K562 (cell line): Measurements from ENCODE around the gene TMEM126B. TPM values are rescaled to one million over a fixed set of nuclear protein-coding genes. Genes with fewer than 3 reads are reported as not detected.

Source experiments
- ATAC-seq: fragments of 200-7000 bp; cut with Tn5 transposase; 3 replicates; pipeline ENCODE4 v1.9.1; 2020; ENCODE audit warnings: moderate library complexity
- BruUV-seq: library from RNA; stranded (reverse); fragments of 400-500 nt; replicated peaks from 2 replicates; lab custom pipeline; 2021; lab: Mats Ljungman, UMichigan
- CTCF ChIA-PET: fragments of 300-600 bp; formaldehyde crosslinking; extraction: SDS; loops from one replicate; lab custom pipeline; 2021; ENCODE audit warnings: low intra/inter-chr PET ratio; lab: Yijun Ruan, JAX
- POLR2A ChIA-PET: fragments of 300-600, 350-650 bp; sonication (Branson Sonifier 250); formaldehyde crosslinking; extraction: SDS; loops from one replicate; lab custom pipeline; 2021; ENCODE audit warnings: antibody characterized with exemption, inconsistent platforms; lab: Yijun Ruan, JAX
- DNase-seq, 4 experiments: peaks; one replicate each; pipeline versions ENCODE4 v3.0.0 to v3.0.0-alpha.2; 2011 to 2018; ENCODE audit warnings: low spot score in 3 of 4, mixed read lengths in 3 of 4; ENCODE audit errors: extremely low read depth in 1 of 4
- FAIRE-seq: peaks from 2 replicates; lab custom pipeline; 2011; peaks lifted over from hg19 to GRCh38; lab: Jason Lieb, UNC
- H2AFZ ChIP-seq: 2 replicates; pipeline ENCODE4 v1.6.0; 2011; ENCODE audit warnings: low read depth, low read length, control low read depth, inconsistent platforms
- H3K27ac ChIP-seq: fragments of 200-600 bp; 3 replicates; pipeline ENCODE4 v1.8.0; 2011; ENCODE audit warnings: low read depth, mild to moderate bottlenecking, control low read depth, inconsistent platforms, low read length, moderate library complexity, mixed read lengths; ENCODE audit errors: extremely low read depth
- H3K27me3 ChIP-seq, 2 experiments: fragments of 300-600 bp in 1 of 2; 2 replicates in 1 of 2; 3 replicates in 1 of 2; pipeline versions ENCODE4 v1.6.0 to v1.8.0; 2011; ENCODE audit warnings: inconsistent platforms in 2 of 2, low read length in 2 of 2, mild to moderate bottlenecking in 1 of 2, mixed read lengths in 1 of 2, moderate library complexity in 1 of 2; ENCODE audit not compliant: control insufficient read depth in 2 of 2, insufficient read depth in 2 of 2
- H3K36me3 ChIP-seq: fragments of 300-600 bp; 3 replicates; pipeline ENCODE4 v1.8.0; 2011; ENCODE audit warnings: mild to moderate bottlenecking, low read length, inconsistent platforms; ENCODE audit not compliant: control insufficient read depth, insufficient read depth
- H3K4me1 ChIP-seq, 2 experiments: fragments of 200-600 bp in 1 of 2; replicated peaks in 1 of 2; 2 replicates in 1 of 2; 3 replicates in 1 of 2; pipeline versions ENCODE4 v1.5.1 to v1.8.0; 2011; ENCODE audit warnings: inconsistent platforms in 2 of 2, low read length in 2 of 2, mild to moderate bottlenecking in 1 of 2, mixed read lengths in 1 of 2, moderate library complexity in 1 of 2; ENCODE audit not compliant: control insufficient read depth in 2 of 2, insufficient read depth in 2 of 2
- H3K4me2 ChIP-seq: 2 replicates; pipeline ENCODE4 v1.6.1; 2011; ENCODE audit warnings: low read length, control low read depth, inconsistent platforms, mixed read lengths; ENCODE audit not compliant: insufficient read depth
- H3K4me3 ChIP-seq: fragments of 200-600 bp; sonication (generic), shearing (Covaris generic); 2 replicates; pipeline ENCODE4 v1.5.1; 2016; ENCODE audit warnings: control low read depth, inconsistent platforms
- H3K79me2 ChIP-seq: fragments of 200-600 bp; 3 replicates; pipeline ENCODE4 v1.8.0; 2011; ENCODE audit warnings: low read length, inconsistent platforms; ENCODE audit not compliant: control insufficient read depth, insufficient read depth
- H3K9ac ChIP-seq, 2 experiments: 2 replicates each; pipeline versions ENCODE4 v1.6.0 to v1.6.1; 2011; ENCODE audit warnings: low read depth in 2 of 2, low read length in 2 of 2, control low read depth in 1 of 2, inconsistent platforms in 1 of 2, mild to moderate bottlenecking in 1 of 2, mixed read lengths in 1 of 2; ENCODE audit not compliant: insufficient read depth in 1 of 2
- H3K9me1 ChIP-seq: one replicate; pipeline ENCODE4 v1.6.0; 2011; ENCODE audit warnings: inconsistent platforms, mild to moderate bottlenecking, low read length, moderate library complexity; ENCODE audit not compliant: control insufficient read depth, insufficient read depth
- H3K9me3 ChIP-seq: replicated peaks from 2 replicates; pipeline ENCODE4 v1.5.1; 2011; ENCODE audit warnings: low read depth, low read length, inconsistent platforms; ENCODE audit not compliant: control insufficient read depth, insufficient read depth
- H4K20me1 ChIP-seq: replicated peaks from 2 replicates; pipeline ENCODE4 v1.6.1; 2011; ENCODE audit warnings: low read length, inconsistent platforms, mixed read lengths; ENCODE audit not compliant: control insufficient read depth, insufficient read depth
- NFYB ChIP-seq: IDR thresholded peaks from 2 replicates; pipeline ENCODE4 v1.6.1; 2011; ENCODE audit warnings: mild to moderate bottlenecking, moderate library complexity; ENCODE audit not compliant: insufficient read length; ENCODE audit errors: extremely low read depth
- SREBF2 ChIP-seq: sonication (generic); formaldehyde crosslinking; IDR thresholded peaks from 2 replicates; pipeline ENCODE4 v1.4.0; 2020; ENCODE audit warnings: mild to moderate bottlenecking, missing genetic modification reagents
- ZNF766 ChIP-seq: fragments of 200-800 bp; sonication (Bioruptor generic); conservative IDR thresholded peaks from 2 replicates; pipeline ENCODE4 v1.6.1; 2016; ENCODE audit warnings: missing genetic modification characterization, missing compliant biosample characterization
- WGBS: fragments of 100-300 bp; shearing (Covaris generic); methylation state at CpG from one replicate; pipeline ENCODE4 v1.1.6; 2016; ENCODE audit warnings: low coverage, mixed read lengths; ENCODE audit not compliant: insufficient coverage; ENCODE audit errors: missing lambda C conversion rate; 5-methylcytosine and 5-hydroxymethylcytosine counted together
- in situ Hi-C: fragments of 300-500 bp; cut with MboI; formaldehyde crosslinking; loops from 4 replicates; pipeline ENCODE4 v1.15.0; 2018; ENCODE audit warnings: inconsistent platforms, mixed read lengths
- intact Hi-C: fragments of 100-400 bp; cut with micrococcal nuclease; formaldehyde crosslinking; loops from 2 replicates; pipeline ENCODE4 v1.14.2; 2022
- polyA plus RNA-seq, 8 experiments: library from polyadenylated mRNA; depleted of rRNA in 4 of 8; stranded (reverse) in 5 of 8; unstranded in 3 of 8; fragments of >200 nt; fragmentation: Nextera tagmentation in 2 of 8; fragmentation: Illumina TruSeq in 1 of 8; extraction: Ambion mirVana in 2 of 8; extraction: Trizol in 1 of 8; gene quantifications; 2 replicates each; pipeline versions ENCODE4 v1.2.1 to v1.2.3, GENCODE V29; 2011 to 2014; ENCODE audit warnings: inconsistent platforms in 1 of 8, missing spikeins in 1 of 8
- total RNA-seq, 7 experiments: library from RNA; depleted of rRNA in 6 of 7; stranded (reverse); fragments of >200 nt in 6 of 7; fragmentation: Illumina TruSeq in 2 of 7; extraction: Trizol in 2 of 7; gene quantifications; 2 replicates each; pipeline versions ENCODE4 v1.2.1 to v1.2.3, GENCODE V29; 2011 to 2021; ENCODE audit warnings: low replicate concordance in 1 of 7
- TF ChIP-seq, protein P1 (sequence below): sonication (generic); formaldehyde crosslinking; IDR thresholded peaks from 2 replicates; pipeline ENCODE4 v1.8.1; 2023; ENCODE audit warnings: mild to moderate bottlenecking, missing genetic modification reagents
- TF ChIP-seq, protein P2 (sequence below): fragments of 250-450 bp; sonication (Bioruptor Pico); IDR thresholded peaks from 2 replicates; pipeline ENCODE4 v1.5.0; 2021
- TF ChIP-seq, protein P3 (sequence below): sonication (generic); formaldehyde crosslinking; IDR thresholded peaks from 2 replicates; pipeline ENCODE4 v1.8.0; 2023; ENCODE audit warnings: mild to moderate bottlenecking, missing genetic modification reagents

Gene TMEM126B
- total and polyA plus RNA-seq, 9 of the 15 experiments (the other 6 are each of a cell fraction or from before 2014, with no cell fraction given), result 85.5 to 226 (median 164) TPM

DNA sequence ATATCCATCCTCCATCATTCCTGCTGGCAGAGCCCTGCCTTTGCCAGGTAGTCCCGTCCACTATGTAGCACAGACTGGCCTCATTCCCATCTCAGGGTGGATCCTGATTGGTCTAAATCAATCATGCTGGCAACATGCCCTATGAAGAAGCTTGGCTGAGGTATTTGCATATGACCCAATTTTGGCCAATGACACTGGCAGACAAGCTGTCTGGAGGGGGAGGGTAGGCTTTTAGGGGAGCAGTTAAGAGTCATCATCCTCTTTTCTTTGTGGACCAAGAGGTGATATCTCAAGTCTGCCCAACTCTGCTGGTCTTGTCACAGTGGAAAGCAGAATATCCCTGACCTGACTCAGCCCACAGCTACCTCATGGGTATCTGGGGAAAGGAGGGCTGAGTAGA, 52.5 kb downstream of the TMEM126B start:
- no peak overlapping the region for H3K27ac ChIP-seq
- no peaks in the 10 kb centered on the region for H4K20me1 ChIP-seq
- in situ Hi-C loops (no loop called here), intact Hi-C loops (no loop called here)
- H3K4me2 ChIP-seq, result no peak overlapping the region
- peaks cover 0 to 22% of the 10 kb centered on the region in 2 experiments; a peak in 4 of 5 replicates for H3K27me3 ChIP-seq
- H3K9ac ChIP-seq, result no peak overlapping the region
- H3K79me2 ChIP-seq, result no peaks in the 10 kb centered on the region
- no peak overlapping the region for H3K4me3 ChIP-seq
- no peak for FAIRE-seq
- H3K9me3 ChIP-seq, result no peaks in the 10 kb centered on the region
- no peaks in the 10 kb centered on the region for H3K36me3 ChIP-seq
- POLR2A ChIA-PET, result interaction anchor here (1.7 to 2.4 kb wide), 2 partner anchors 9 to 16 kb away, joined by 6 to 7 read pairs; partner anchors contain the start of gene CREBZF
- TF ChIP-seq, protein P1, sequence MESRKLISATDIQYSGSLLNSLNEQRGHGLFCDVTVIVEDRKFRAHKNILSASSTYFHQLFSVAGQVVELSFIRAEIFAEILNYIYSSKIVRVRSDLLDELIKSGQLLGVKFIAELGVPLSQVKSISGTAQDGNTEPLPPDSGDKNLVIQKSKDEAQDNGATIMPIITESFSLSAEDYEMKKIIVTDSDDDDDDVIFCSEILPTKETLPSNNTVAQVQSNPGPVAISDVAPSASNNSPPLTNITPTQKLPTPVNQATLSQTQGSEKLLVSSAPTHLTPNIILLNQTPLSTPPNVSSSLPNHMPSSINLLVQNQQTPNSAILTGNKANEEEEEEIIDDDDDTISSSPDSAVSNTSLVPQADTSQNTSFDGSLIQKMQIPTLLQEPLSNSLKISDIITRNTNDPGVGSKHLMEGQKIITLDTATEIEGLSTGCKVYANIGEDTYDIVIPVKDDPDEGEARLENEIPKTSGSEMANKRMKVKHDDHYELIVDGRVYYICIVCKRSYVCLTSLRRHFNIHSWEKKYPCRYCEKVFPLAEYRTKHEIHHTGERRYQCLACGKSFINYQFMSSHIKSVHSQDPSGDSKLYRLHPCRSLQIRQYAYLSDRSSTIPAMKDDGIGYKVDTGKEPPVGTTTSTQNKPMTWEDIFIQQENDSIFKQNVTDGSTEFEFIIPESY (CRISPR knock-in tag), result no peak
- no peak for TF ChIP-seq ZNF766 (CRISPR knock-in tag)
- TF ChIP-seq, protein P2, sequence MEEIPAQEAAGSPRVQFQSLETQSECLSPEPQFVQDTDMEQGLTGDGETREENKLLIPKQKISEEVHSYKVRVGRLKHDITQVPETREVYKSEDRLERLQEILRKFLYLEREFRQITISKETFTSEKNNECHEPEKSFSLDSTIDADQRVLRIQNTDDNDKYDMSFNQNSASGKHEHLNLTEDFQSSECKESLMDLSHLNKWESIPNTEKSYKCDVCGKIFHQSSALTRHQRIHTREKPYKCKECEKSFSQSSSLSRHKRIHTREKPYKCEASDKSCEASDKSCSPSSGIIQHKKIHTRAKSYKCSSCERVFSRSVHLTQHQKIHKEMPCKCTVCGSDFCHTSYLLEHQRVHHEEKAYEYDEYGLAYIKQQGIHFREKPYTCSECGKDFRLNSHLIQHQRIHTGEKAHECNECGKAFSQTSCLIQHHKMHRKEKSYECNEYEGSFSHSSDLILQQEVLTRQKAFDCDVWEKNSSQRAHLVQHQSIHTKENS (CRISPR knock-in tag), result no peak
- TF ChIP-seq NFYB, result no peak
- TF ChIP-seq, protein P3, sequence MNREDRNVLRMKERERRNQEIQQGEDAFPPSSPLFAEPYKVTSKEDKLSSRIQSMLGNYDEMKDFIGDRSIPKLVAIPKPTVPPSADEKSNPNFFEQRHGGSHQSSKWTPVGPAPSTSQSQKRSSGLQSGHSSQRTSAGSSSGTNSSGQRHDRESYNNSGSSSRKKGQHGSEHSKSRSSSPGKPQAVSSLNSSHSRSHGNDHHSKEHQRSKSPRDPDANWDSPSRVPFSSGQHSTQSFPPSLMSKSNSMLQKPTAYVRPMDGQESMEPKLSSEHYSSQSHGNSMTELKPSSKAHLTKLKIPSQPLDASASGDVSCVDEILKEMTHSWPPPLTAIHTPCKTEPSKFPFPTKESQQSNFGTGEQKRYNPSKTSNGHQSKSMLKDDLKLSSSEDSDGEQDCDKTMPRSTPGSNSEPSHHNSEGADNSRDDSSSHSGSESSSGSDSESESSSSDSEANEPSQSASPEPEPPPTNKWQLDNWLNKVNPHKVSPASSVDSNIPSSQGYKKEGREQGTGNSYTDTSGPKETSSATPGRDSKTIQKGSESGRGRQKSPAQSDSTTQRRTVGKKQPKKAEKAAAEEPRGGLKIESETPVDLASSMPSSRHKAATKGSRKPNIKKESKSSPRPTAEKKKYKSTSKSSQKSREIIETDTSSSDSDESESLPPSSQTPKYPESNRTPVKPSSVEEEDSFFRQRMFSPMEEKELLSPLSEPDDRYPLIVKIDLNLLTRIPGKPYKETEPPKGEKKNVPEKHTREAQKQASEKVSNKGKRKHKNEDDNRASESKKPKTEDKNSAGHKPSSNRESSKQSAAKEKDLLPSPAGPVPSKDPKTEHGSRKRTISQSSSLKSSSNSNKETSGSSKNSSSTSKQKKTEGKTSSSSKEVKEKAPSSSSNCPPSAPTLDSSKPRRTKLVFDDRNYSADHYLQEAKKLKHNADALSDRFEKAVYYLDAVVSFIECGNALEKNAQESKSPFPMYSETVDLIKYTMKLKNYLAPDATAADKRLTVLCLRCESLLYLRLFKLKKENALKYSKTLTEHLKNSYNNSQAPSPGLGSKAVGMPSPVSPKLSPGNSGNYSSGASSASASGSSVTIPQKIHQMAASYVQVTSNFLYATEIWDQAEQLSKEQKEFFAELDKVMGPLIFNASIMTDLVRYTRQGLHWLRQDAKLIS, result no peak
- no peak for TF ChIP-seq SREBF2 (CRISPR knock-in tag)
- TF ChIP-seq, all 486 proteins: peak for 0
- ATAC-seq (no peak), DNase-seq (no peak)
- CTCF ChIA-PET, result no interaction called here
- Histone ChIP-seq H3K4me1 (peaks cover 0 to 9% of the 10 kb centered on the region in 2 experiments; a peak in 1 of 5 replicates), H2AFZ (no peak overlapping the region), H3K9me1 (no peaks in the 10 kb centered on the region)
- WGBS, result 0% methylated on average over 1 of the region's 1 CpG
- BruUV-seq, result no TSS peak
